Thoracic aorta (tissue), 2 donors: ENCODE results near the gene TAX1BP1. TPM values are rescaled to one million over a fixed set of nuclear protein-coding genes. Genes with fewer than 3 reads are reported as not detected.

Experiments
- ATAC-seq: fragments of 150-250 bp; one replicate; pipeline ENCODE4 v1.8.0; 2017; ENCODE audit warnings: low read depth; ENCODE audit not compliant: insufficient number of reproducible peaks, low FRiP score
- DNase-seq: peaks from one replicate; pipeline ENCODE4 v3.0.0-alpha.2; 2020; ENCODE audit warnings: low spot score
- H3K27ac ChIP-seq, 2 donors: fragments of 200-600 bp; sonication (generic); 1 replicate in 1 of 2; 2 replicates in 1 of 2; pipeline ENCODE4 v1.5.1; 2016; ENCODE audit warnings: mild to moderate bottlenecking in 2 of 2, moderate library complexity in 2 of 2
- H3K27me3 ChIP-seq: fragments of 200-600 bp; sonication (generic); replicated peaks from 2 replicates; pipeline ENCODE4 v1.6.0; 2016; ENCODE audit warnings: mild to moderate bottlenecking; ENCODE audit not compliant: insufficient read depth
- H3K36me3 ChIP-seq: fragments of 200-600 bp; sonication (generic); one replicate; pipeline ENCODE4 v1.5.1; 2016
- H3K4me1 ChIP-seq, 2 donors: fragments of 200-600 bp; sonication (generic); 1 replicate in 1 of 2; 2 replicates in 1 of 2; pipeline versions ENCODE4 v1.5.1 to v1.6.0; 2016; ENCODE audit warnings: low read depth in 2 of 2, mild to moderate bottlenecking in 1 of 2; ENCODE audit not compliant: control insufficient read depth in 1 of 2
- H3K4me3 ChIP-seq: fragments of 200-600 bp; sonication (generic); 2 replicates; pipeline ENCODE4 v1.5.1; 2016; ENCODE audit warnings: mild to moderate bottlenecking
- H3K9me3 ChIP-seq: fragments of 200-600 bp; sonication (generic); 2 replicates; pipeline ENCODE4 v1.5.1; 2016
- CTCF ChIP-seq: fragments of 200-600 bp; sonication (generic); IDR thresholded peaks from one replicate; pipeline ENCODE4 v1.5.1; 2019; ENCODE audit warnings: antibody characterized with exemption
- total RNA-seq, 2 donors: library from RNA; depleted of rRNA; stranded (reverse); fragments of >200 nt; gene quantifications; one replicate each; pipeline versions ENCODE4 v1.1.0 to v1.2.3, GENCODE V29; 2016

The TAX1BP1 gene
- total RNA-seq, 2 donors from 2014 or later = 91.4 to 120 TPM

GRCh38 chr7:27708485-27708884 is 31.5 kb upstream of the TAX1BP1 start:
- Histone ChIP-seq H3K27me3 (no peaks in the 10 kb centered on the region), H3K27ac (no peak overlapping the region), H3K36me3 (no peaks in the 10 kb centered on the region), H3K4me3 (no peak overlapping the region), H3K9me3 (no peaks in the 10 kb centered on the region), H3K4me1 (peaks cover 0 to 14% of the 10 kb centered on the region in 2 donors)
- DNase-seq (no peak), ATAC-seq (no peak)
- no peak for TF ChIP-seq CTCF

GRCh38 chr7:27709137-27710075 is 30.6 kb upstream of the TAX1BP1 start:
- ATAC-seq (no peak), DNase-seq (no peak)
- Histone ChIP-seq H3K9me3 (no peaks in the 10 kb centered on the region), H3K27me3 (no peaks in the 10 kb centered on the region), H3K4me1 (peaks cover 0 to 14% of the 10 kb centered on the region in 2 donors), H3K27ac (no peak overlapping the region), H3K36me3 (no peaks in the 10 kb centered on the region), H3K4me3 (no peak overlapping the region)
- TF ChIP-seq CTCF = no peak

GRCh38 chr7:27712217-27712616 is 27.7 kb upstream of the TAX1BP1 start:
- DNase-seq (no peak), ATAC-seq (no peak)
- no peaks in the 10 kb centered on the region for H3K36me3 ChIP-seq
- no peak for TF ChIP-seq CTCF
- H3K4me1 ChIP-seq = peaks cover 0 to 14% of the 10 kb centered on the region in 2 donors
- H3K27me3 ChIP-seq = no peaks in the 10 kb centered on the region
- H3K4me3 ChIP-seq = no peak overlapping the region
- no peak overlapping the region for H3K27ac ChIP-seq
- H3K9me3 ChIP-seq = no peaks in the 10 kb centered on the region

GRCh38 chr7:27714831-27715444 is 25.0 kb upstream of the TAX1BP1 start:
- Histone ChIP-seq H3K4me3 (no peak overlapping the region), H3K36me3 (no peaks in the 10 kb centered on the region), H3K27me3 (no peaks in the 10 kb centered on the region), H3K27ac (no peak overlapping the region), H3K9me3 (no peaks in the 10 kb centered on the region), H3K4me1 (peaks cover 0 to under 1% of the 10 kb centered on the region in 2 donors)
- no peak for DNase-seq
- no peak for ATAC-seq
- no peak for TF ChIP-seq CTCF

- Histone ChIP-seq H3K4me1 (no peaks in the 10 kb centered on the region), H3K4me3 (no peak overlapping the region), H3K36me3 (no peaks in the 10 kb centered on the region), H3K9me3 (no peaks in the 10 kb centered on the region), H3K27ac (no peak overlapping the region), H3K27me3 (no peaks in the 10 kb centered on the region)
- DNase-seq = no peak
- TF ChIP-seq CTCF = no peak
- ATAC-seq = no peak
Observed at GRCh38 chr7:27723085-27723484, 16.9 kb upstream of the TAX1BP1 start.
